Loucy (cell line): ENCODE data around the gene CNOT8.

ENCODE experiments used
- H2AFZ ChIP-seq: fragments of 200-600 bp; sonication (generic); 2 replicates; pipeline ENCODE4 v1.6.0; 2016; ENCODE audit warnings: antibody characterized with exemption, mild to moderate bottlenecking, low read length, moderate library complexity
- H3F3A ChIP-seq: fragments of 200-600 bp; 2 replicates; pipeline ENCODE4 v1.6.0; 2016; ENCODE audit warnings: antibody characterized with exemption, low read depth, mild to moderate bottlenecking
- H3K27me3 ChIP-seq: fragments of 200-600 bp; sonication (generic); 2 replicates; pipeline ENCODE4 v1.6.1; 2014; ENCODE audit warnings: low read length, mild to moderate bottlenecking; ENCODE audit not compliant: insufficient read depth, poor library complexity, severe bottlenecking
- H3K36me3 ChIP-seq: fragments of 200-600 bp; sonication (generic); 2 replicates; pipeline ENCODE4 v1.6.1; 2016; ENCODE audit warnings: low read length; ENCODE audit not compliant: insufficient read depth
- H3K4me1 ChIP-seq: fragments of 200-600 bp; sonication (generic); 2 replicates; pipeline ENCODE4 v1.5.1; 2014; ENCODE audit warnings: low read length, mild to moderate bottlenecking; ENCODE audit not compliant: insufficient read depth, poor library complexity, severe bottlenecking
- H3K4me2 ChIP-seq: fragments of 200-600 bp; sonication (generic); 2 replicates; pipeline ENCODE4 v1.6.0; 2014; ENCODE audit warnings: antibody characterized with exemption, low read length, low read depth, mild to moderate bottlenecking; ENCODE audit not compliant: poor library complexity, severe bottlenecking
- H3K4me3 ChIP-seq: fragments of 200-600 bp; sonication (generic); 2 replicates; pipeline ENCODE4 v1.5.1; 2014; ENCODE audit warnings: low read length, mild to moderate bottlenecking, mixed read lengths; ENCODE audit not compliant: poor library complexity, severe bottlenecking
- H3K79me2 ChIP-seq: fragments of 200-600 bp; sonication (generic); 2 replicates; pipeline ENCODE4 v1.6.1; 2014; ENCODE audit warnings: low read length; ENCODE audit not compliant: insufficient read depth
- H3K9ac ChIP-seq: fragments of 200-600 bp; sonication (generic); 2 replicates; pipeline ENCODE4 v1.6.0; 2014; ENCODE audit warnings: mild to moderate bottlenecking, low read depth, low read length, moderate library complexity; ENCODE audit not compliant: poor library complexity, severe bottlenecking
- H3K9me2 ChIP-seq: fragments of 200-600 bp; sonication (generic); replicated peaks from 2 replicates; pipeline ENCODE4 v1.6.1; 2016; ENCODE audit warnings: low read depth, low read length, mixed read lengths
- H3K9me3 ChIP-seq: fragments of 200-600 bp; sonication (generic); 2 replicates; pipeline ENCODE4 v1.6.1; 2014; ENCODE audit warnings: mild to moderate bottlenecking, antibody characterized with exemption, low read length, low read depth; ENCODE audit not compliant: insufficient read depth
- H4K20me1 ChIP-seq: fragments of 200-600 bp; sonication (generic); 2 replicates; pipeline ENCODE4 v1.6.0; 2014; ENCODE audit warnings: antibody characterized with exemption, low read length, mild to moderate bottlenecking; ENCODE audit not compliant: insufficient read depth, poor library complexity, severe bottlenecking
- CTCF ChIP-seq: fragments of 200-600 bp; sonication (generic); conservative IDR thresholded peaks from 2 replicates; pipeline ENCODE4 v1.5.1; 2014; ENCODE audit warnings: mild to moderate bottlenecking, antibody characterized with exemption, low read length
- EZH2phosphoT487 ChIP-seq: fragments of 200-600 bp; IDR thresholded peaks from 2 replicates; pipeline ENCODE4 v1.6.1; 2018; ENCODE audit warnings: antibody characterized with exemption, mild to moderate bottlenecking, moderate library complexity, borderline replicate concordance

Gene CNOT8

GRCh38 chr5:154893381-154893780 is 35.0 kb downstream of the CNOT8 start:
- no peaks in the 10 kb centered on the region for H3K9me2 ChIP-seq
- H3K4me2 ChIP-seq = no peak overlapping the region
- no peak for TF ChIP-seq CTCF
- TF ChIP-seq EZH2phosphoT487 = no peak
- H3K79me2 ChIP-seq = no peaks in the 10 kb centered on the region
- H3K4me3 ChIP-seq = no peak overlapping the region
- no peaks in the 10 kb centered on the region for H3K9me3 ChIP-seq
- H3K27me3 ChIP-seq = no peaks in the 10 kb centered on the region
- no peaks in the 10 kb centered on the region for H3F3A ChIP-seq
- no peaks in the 10 kb centered on the region for H3K4me1 ChIP-seq
- no peaks in the 10 kb centered on the region for H4K20me1 ChIP-seq
- H3K36me3 ChIP-seq = peaks cover 9% of the 10 kb centered on the region; the same call in 1 of the 2 replicates
- no peak overlapping the region for H2AFZ ChIP-seq
- no peak overlapping the region for H3K9ac ChIP-seq

GRCh38 chr5:154895606-154896561 is 37.5 kb downstream of the CNOT8 start:
- no peaks in the 10 kb centered on the region for H3K9me3 ChIP-seq
- no peaks in the 10 kb centered on the region for H3K9me2 ChIP-seq
- H3K36me3 ChIP-seq = peaks cover 12% of the 10 kb centered on the region; the same call in 1 of the 2 replicates
- H4K20me1 ChIP-seq = no peaks in the 10 kb centered on the region
- TF ChIP-seq CTCF = no peak
- no peak for TF ChIP-seq EZH2phosphoT487
- H3K4me2 ChIP-seq = no peak overlapping the region
- no peaks in the 10 kb centered on the region for H3K79me2 ChIP-seq
- no peaks in the 10 kb centered on the region for H3K27me3 ChIP-seq
- no peak overlapping the region for H2AFZ ChIP-seq
- H3F3A ChIP-seq = no peaks in the 10 kb centered on the region
- H3K9ac ChIP-seq = no peak overlapping the region
- no peak overlapping the region for H3K4me3 ChIP-seq
- no peaks in the 10 kb centered on the region for H3K4me1 ChIP-seq

DNA sequence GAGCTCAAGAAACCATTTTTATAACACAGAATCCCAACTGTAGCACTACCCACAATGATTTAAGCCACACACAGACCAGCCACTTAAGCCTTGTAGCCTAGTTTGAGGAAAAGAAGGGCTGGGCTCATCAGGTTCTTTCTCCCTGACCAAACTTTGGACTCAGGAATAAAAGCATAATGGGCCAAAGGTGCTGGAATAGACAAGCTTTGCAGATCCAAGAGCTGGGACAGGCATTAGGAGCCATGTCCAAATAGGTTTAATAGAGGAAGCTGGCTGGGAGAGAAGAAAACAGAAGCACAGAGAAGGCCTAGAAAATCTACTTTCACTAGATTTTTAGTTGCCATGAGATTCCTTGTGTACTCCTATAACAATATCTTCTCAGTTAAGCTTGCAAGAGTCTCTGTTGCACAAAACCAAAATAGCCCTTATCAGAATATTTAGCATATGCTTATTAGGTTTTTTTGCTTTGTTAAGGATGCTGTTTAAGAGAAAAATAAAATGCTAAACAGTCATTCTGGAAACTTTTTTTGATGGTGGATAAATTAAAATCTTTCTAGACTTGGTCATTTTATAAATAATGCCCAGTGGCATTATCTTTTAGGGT is 38.2 kb downstream of the CNOT8 start:
- no peak overlapping the region for H2AFZ ChIP-seq
- no peaks in the 10 kb centered on the region for H3K9me2 ChIP-seq
- no peak for TF ChIP-seq CTCF
- TF ChIP-seq EZH2phosphoT487 = no peak
- no peaks in the 10 kb centered on the region for H3K27me3 ChIP-seq
- no peaks in the 10 kb centered on the region for H4K20me1 ChIP-seq
- no peaks in the 10 kb centered on the region for H3K4me1 ChIP-seq
- no peak overlapping the region for H3K4me2 ChIP-seq
- H3F3A ChIP-seq = no peaks in the 10 kb centered on the region
- no peak overlapping the region for H3K4me3 ChIP-seq
- H3K9me3 ChIP-seq = no peaks in the 10 kb centered on the region
- peaks cover 8% of the 10 kb centered on the region; the same call in 1 of the 2 replicates for H3K36me3 ChIP-seq
- no peak overlapping the region for H3K9ac ChIP-seq
- H3K79me2 ChIP-seq = no peaks in the 10 kb centered on the region
